Hematopoietic multipotent progenitor cell treated with erythropoietin and hydrocortisone succinate and interleukin-3 and kit ligand, for 8 days (in vitro differentiated cells): ENCODE measurements around the gene LY6G5B.

Source experiments
- DNase-seq: peaks from one replicate; pipeline ENCODE4 v3.0.0-alpha.2; 2015

The LY6G5B gene

DNA sequence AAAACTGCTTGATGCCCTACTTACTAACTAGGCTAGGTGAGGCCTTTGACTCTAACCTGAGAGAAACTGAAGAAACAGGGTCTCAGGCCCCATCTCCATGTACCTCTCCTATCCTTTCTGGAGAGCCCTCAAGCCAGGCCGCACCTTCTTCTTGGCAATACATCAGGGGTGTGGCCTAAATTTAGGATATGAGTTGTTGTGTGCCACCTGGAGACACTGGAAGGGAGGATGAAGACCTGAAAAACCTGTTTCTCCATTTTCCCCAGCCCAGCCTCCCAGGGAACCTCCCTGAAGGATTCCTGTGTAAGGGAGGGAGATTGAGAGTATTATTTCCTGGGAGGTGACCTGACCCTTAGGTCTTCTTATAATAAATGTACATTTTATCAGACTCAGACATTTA is 48.5 kb downstream of the LY6G5B start:
- no peak for DNase-seq

- DNase-seq: no peak
Measured at GRCh38 chr6:31719001-31719400, 49.2 kb downstream of the LY6G5B start.

DNA sequence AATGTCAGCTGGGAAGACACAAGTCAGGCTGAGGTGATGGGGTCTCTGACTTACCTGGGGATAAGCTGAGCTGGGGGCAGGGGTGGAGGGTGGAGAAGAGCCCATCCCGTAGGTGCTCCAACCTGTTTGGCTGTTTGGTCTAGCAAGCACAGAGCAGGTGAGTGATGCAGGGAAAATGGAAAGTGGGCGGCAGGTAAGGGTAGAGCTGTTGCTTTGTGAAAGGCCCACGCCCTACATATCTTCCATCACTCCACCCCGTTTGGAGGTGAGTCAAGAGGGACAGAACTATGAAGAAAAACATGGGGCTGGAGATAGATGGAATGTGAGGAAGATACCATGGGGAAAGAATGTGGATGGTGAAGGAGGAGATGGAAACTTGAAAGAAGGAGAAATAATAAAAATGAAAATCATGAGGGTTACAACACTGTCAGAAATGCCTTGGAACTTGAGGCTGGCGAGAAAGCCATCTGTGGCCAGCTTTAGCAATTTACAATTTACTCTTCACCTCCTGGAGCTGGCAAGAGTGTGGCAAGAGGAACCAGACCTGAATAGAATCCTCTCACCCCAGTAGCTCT is 50.5 kb downstream of the LY6G5B start:
- no peak for DNase-seq

GRCh38 chr6:31721351-31722020 is 51.7 kb downstream of the LY6G5B start, which contains the start of gene LY6G6C:
TSS of gene LY6G6C (minus strand) at chr6:31721746. CDS start at chr6:31721679, 67 bp downstream.
- no peak for DNase-seq

- DNase-seq: no peak
Measured at GRCh38 chr6:31722173-31722572, 52.4 kb downstream of the LY6G5B start.
